Esophagus (tissue), 2 donors: ENCODE results near the gene BRD1. TPM values are rescaled to one million over a fixed set of nuclear protein-coding genes. Genes with fewer than 3 reads are reported as not detected.
"Not testable (repeated sequence)": the region's sequence is repeated elsewhere in the genome, so short reads cannot be mapped to it uniquely, and the experiment has no call there.

ENCODE experiments used
- H3K27ac ChIP-seq, 2 donors: one replicate each; pipeline ENCODE4 v1.5.1; 2013; ENCODE audit warnings: low read depth in 2 of 2, mild to moderate bottlenecking in 2 of 2, inconsistent platforms in 1 of 2, low read length in 1 of 2, moderate library complexity in 1 of 2
- H3K27me3 ChIP-seq, 2 donors: one replicate each; pipeline ENCODE4 v1.6.1; 2013; ENCODE audit warnings: low read length in 2 of 2, control low read depth in 1 of 2, mild to moderate bottlenecking in 1 of 2; ENCODE audit not compliant: insufficient read depth in 2 of 2, control insufficient read depth in 1 of 2
- H3K36me3 ChIP-seq, 2 donors: one replicate each; pipeline ENCODE4 v1.6.1; 2013; ENCODE audit warnings: low read length in 1 of 2; ENCODE audit not compliant: control insufficient read depth in 2 of 2, insufficient read depth in 2 of 2
- H3K4me1 ChIP-seq, 2 donors: one replicate each; pipeline ENCODE4 v1.6.1; 2013; ENCODE audit warnings: low read length in 1 of 2; ENCODE audit not compliant: control insufficient read depth in 2 of 2, insufficient read depth in 2 of 2
- H3K4me3 ChIP-seq, 2 donors: one replicate each; pipeline ENCODE4 v1.5.1; 2013; ENCODE audit warnings: low read length in 2 of 2, mild to moderate bottlenecking in 2 of 2, low read depth in 1 of 2, moderate library complexity in 1 of 2
- H3K9me3 ChIP-seq, 2 donors: one replicate each; pipeline ENCODE4 v1.6.1; 2013; ENCODE audit warnings: mild to moderate bottlenecking in 2 of 2, low read depth in 1 of 2, low read length in 1 of 2, moderate library complexity in 1 of 2; ENCODE audit not compliant: control insufficient read depth in 2 of 2, insufficient read depth in 1 of 2
- WGBS, 2 donors: extraction: QIAGEN DNeasy Blood & Tissue Kit; methylation state at CpG; one replicate each; pipeline ENCODE4 v1.1.7; 2013; 5-methylcytosine and 5-hydroxymethylcytosine counted together
- polyA plus RNA-seq, 2 donors: library from polyadenylated mRNA; stranded (reverse); fragments of 200-250 nt; gene quantifications; one replicate each; pipeline ENCODE4 v1.2.3, GENCODE V29; 2013
- donor health status: healthy with polysubstance abuse.
- donor health status: Bipolar disorder and iron deficiency.

BRD1 gene
- polyA plus RNA-seq, 2 donors = 17.7 to 23.5 TPM

- WGBS, 2 donors = 92 to 95% methylated on average over 35 of the region's 35 CpGs
- peaks cover 21 to 38% of the 10 kb centered on the region in 2 donors for H3K4me1 ChIP-seq
- peaks cover 4 to 64% of the 10 kb centered on the region in 2 donors for H3K36me3 ChIP-seq
- H3K4me3 ChIP-seq = no peak overlapping the region
- no peaks in the 10 kb centered on the region for H3K9me3 ChIP-seq
- H3K27ac ChIP-seq = no peak overlapping the region
- H3K27me3 ChIP-seq = no peaks in the 10 kb centered on the region
Observed at GRCh38 chr22:49786976-49787706, 40.5 kb downstream of the BRD1 start.

- Histone ChIP-seq H3K4me3 (no peak overlapping the region), H3K36me3 (peaks cover 4 to 63% of the 10 kb centered on the region in 2 donors), H3K9me3 (no peaks in the 10 kb centered on the region), H3K4me1 (peaks cover 17 to 34% of the 10 kb centered on the region in 2 donors), H3K27ac (no peak overlapping the region), H3K27me3 (no peaks in the 10 kb centered on the region)
- WGBS, 2 donors = 77 to 79% methylated on average over 19 of the region's 19 CpGs
Observed at GRCh38 chr22:49785841-49786471, 41.7 kb downstream of the BRD1 start.

GRCh38 chr22:49785046-49785521 lies 42.6 kb downstream of the BRD1 start:
- H3K4me3 ChIP-seq = no peak overlapping the region
- no peaks in the 10 kb centered on the region for H3K27me3 ChIP-seq
- H3K9me3 ChIP-seq = no peaks in the 10 kb centered on the region
- H3K4me1 ChIP-seq = peaks cover 13 to 27% of the 10 kb centered on the region in 2 donors
- no peak overlapping the region for H3K27ac ChIP-seq
- H3K36me3 ChIP-seq = peaks cover 0 to 55% of the 10 kb centered on the region in 2 donors
- WGBS, 2 donors = 88% methylated on average over 27 of the region's 27 CpGs

GRCh38 chr22:49784630-49784971 lies 43.1 kb downstream of the BRD1 start:
- H3K27ac ChIP-seq = no peak overlapping the region
- peaks cover 0 to 51% of the 10 kb centered on the region in 2 donors for H3K36me3 ChIP-seq
- WGBS, 2 donors = 87 to 91% methylated on average over 15 of the region's 15 CpGs
- no peaks in the 10 kb centered on the region for H3K27me3 ChIP-seq
- H3K4me1 ChIP-seq = peaks cover 8 to 22% of the 10 kb centered on the region in 2 donors
- H3K4me3 ChIP-seq = no peak overlapping the region
- no peaks in the 10 kb centered on the region for H3K9me3 ChIP-seq

GRCh38 chr22:49783926-49784629 lies 43.6 kb downstream of the BRD1 start:
- Histone ChIP-seq H3K27me3 (no peaks in the 10 kb centered on the region), H3K27ac (no peak overlapping the region), H3K9me3 (no peaks in the 10 kb centered on the region), H3K4me1 (peaks cover 3 to 17% of the 10 kb centered on the region in 2 donors), H3K4me3 (no peak overlapping the region), H3K36me3 (peaks cover 0 to 47% of the 10 kb centered on the region in 2 donors)
- 89 to 93% methylated on average over 47 of the region's 47 CpGs for WGBS, 2 donors

GRCh38 chr22:49783036-49783746 lies 44.5 kb downstream of the BRD1 start:
- H3K4me1 ChIP-seq = peaks cover 0 to 12% of the 10 kb centered on the region in 2 donors
- no peak overlapping the region for H3K27ac ChIP-seq
- H3K27me3 ChIP-seq = no peaks in the 10 kb centered on the region
- no peak overlapping the region for H3K4me3 ChIP-seq
- H3K36me3 ChIP-seq = peaks cover 0 to 47% of the 10 kb centered on the region in 2 donors
- WGBS, 2 donors = 71 to 81% methylated on average over 26 of the region's 29 CpGs
- H3K9me3 ChIP-seq = no peaks in the 10 kb centered on the region

- peaks cover 0 to 18% of the 10 kb centered on the region in 2 donors for H3K4me1 ChIP-seq
- H3K4me3 ChIP-seq = not testable (repeated sequence)
- 91 to 93% methylated on average over 21 of the region's 21 CpGs for WGBS, 2 donors
Observed at GRCh38 chr22:49781886-49782285, 45.8 kb downstream of the BRD1 start.

GRCh38 chr22:49781289-49781782 lies 46.3 kb downstream of the BRD1 start:
- H3K4me3 ChIP-seq = no peak overlapping the region
- H3K27ac ChIP-seq = no peak overlapping the region
- peaks cover 0 to 46% of the 10 kb centered on the region in 2 donors for H3K36me3 ChIP-seq
- H3K9me3 ChIP-seq = no peaks in the 10 kb centered on the region
- WGBS, 2 donors = 84 to 86% methylated on average over 15 to 16 of the region's 16 CpGs
- H3K27me3 ChIP-seq = no peaks in the 10 kb centered on the region
- H3K4me1 ChIP-seq = peaks cover 0 to 20% of the 10 kb centered on the region in 2 donors

More at GRCh38 chr22:49781886-49782285, 45.8 kb downstream of the BRD1 start:
- H3K27me3 ChIP-seq, H3K9me3 ChIP-seq, H3K27ac ChIP-seq: not testable (repeated sequence)
- H3K36me3 ChIP-seq = peaks cover 0 to 45% of the 10 kb centered on the region in 2 donors
